GM18498 (cell line): ENCODE measurements around the gene EXPH5.

Experiments
- ATAC-seq: cut with Tn5 transposase; IDR thresholded peaks from one replicate; pipeline ENCODE4 v1.9.1; 2021; ENCODE audit warnings: mild to moderate bottlenecking, moderate library complexity; ENCODE audit not compliant: unreplicated experiment

EXPH5 gene

GRCh38 chr11:108474664-108475463, 118.7 kb downstream of the EXPH5 start:
- ATAC-seq = no peak

- ATAC-seq = no peak
These were observed 120.9 kb downstream of the EXPH5 start for GRCh38 chr11:108472681-108473080.

GRCh38 chr11:108468478-108468864, 125.1 kb downstream of the EXPH5 start:
- ATAC-seq = no peak

DNA sequence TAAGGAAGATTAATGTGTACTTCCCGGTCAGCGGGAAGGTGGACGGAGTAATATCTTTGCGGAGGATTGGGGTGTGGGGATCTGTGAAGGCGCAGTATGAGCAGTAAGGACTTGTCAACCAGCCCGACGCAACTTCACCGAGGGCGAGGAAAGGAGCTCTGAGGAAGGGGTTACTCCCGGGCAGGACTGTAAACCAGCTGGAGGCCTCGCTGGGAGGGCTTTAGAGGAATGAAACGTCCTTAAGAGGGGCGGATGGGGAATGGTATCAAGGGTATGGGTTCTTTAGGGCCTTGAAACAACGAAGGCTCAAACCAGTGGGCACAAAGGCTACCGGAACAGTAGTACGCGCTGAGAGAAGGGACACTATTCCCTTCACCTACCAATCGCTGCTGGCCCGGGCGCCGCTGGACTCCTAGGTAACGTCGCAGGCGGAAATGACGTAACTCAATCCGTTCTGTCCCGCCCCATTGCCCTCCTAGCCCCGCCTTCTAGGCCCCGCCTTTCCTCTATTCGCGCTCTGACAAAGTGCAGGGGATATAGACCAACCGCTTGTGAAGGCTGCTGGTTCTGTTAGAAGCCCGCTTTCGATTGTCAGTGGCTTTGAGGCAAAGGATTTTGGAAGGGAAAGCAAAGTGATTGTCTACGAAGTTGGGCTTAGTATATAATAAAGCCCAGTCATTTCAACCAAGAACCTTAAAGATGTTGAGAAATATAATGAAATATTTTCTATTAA, 126.3 kb downstream of the EXPH5 start, which contains the start of gene C11orf65:
Gene C11orf65 (minus strand): TSS at position 439 of the 733 bp plus-strand sequence. CDS start 5,970 bp downstream, outside the sequence.
- peak; percentile 100 for ATAC-seq

DNA sequence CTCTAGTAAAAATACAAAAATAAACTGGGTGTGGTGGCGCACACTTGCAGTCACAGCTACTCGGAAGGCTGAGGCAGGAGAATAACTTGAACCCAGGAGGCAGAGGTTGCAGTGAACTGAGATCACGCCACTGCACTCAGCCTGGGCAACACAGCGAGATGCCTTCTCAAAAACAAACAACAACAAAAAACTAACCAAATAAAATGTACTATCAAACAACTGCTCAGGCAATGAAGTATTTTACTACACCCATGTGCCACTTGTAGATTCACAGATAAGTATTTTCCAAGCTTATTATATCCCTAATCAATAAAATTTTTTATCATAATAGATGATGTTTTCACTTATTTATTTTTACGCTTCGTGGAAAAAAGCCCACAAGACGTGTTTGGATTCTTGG, 127.2 kb downstream of the EXPH5 start:
- ATAC-seq = no peak
